Trophoblast cell (in vitro differentiated cells and primary cell): Measurements from ENCODE around the gene NDUFAF3.
A peak's percentile ranks its signal among the peaks of the same experiment; 100 is the strongest.

ENCODE experiments used
- DNase-seq, 2 donors: peaks; one replicate each; pipeline ENCODE4 v3.0.0-alpha.2; 2016
- H2AFZ ChIP-seq: 2 replicates; pipeline ENCODE4 v1.6.1; 2013; ENCODE audit warnings: low read length, moderate library complexity, mild to moderate bottlenecking; ENCODE audit not compliant: insufficient read depth, poor library complexity
- H2AK5ac ChIP-seq: 2 replicates; pipeline ENCODE4 v1.6.1; 2013; ENCODE audit warnings: mild to moderate bottlenecking, low read length
- H2BK120ac ChIP-seq: 2 replicates; pipeline ENCODE4 v1.6.1; 2013; ENCODE audit warnings: low read length, mild to moderate bottlenecking, moderate library complexity; ENCODE audit not compliant: insufficient read depth, poor library complexity
- H2BK12ac ChIP-seq: 2 replicates; pipeline ENCODE4 v1.6.1; 2013; ENCODE audit warnings: mild to moderate bottlenecking, low read length, moderate library complexity
- H2BK5ac ChIP-seq: 2 replicates; pipeline ENCODE4 v1.6.1; 2013; ENCODE audit warnings: low read length, low read depth, moderate library complexity, mild to moderate bottlenecking; ENCODE audit not compliant: poor library complexity
- H3K14ac ChIP-seq: 2 replicates; pipeline ENCODE4 v1.6.1; 2013; ENCODE audit warnings: mild to moderate bottlenecking, low read length
- H3K18ac ChIP-seq: 2 replicates; pipeline ENCODE4 v1.6.1; 2013; ENCODE audit warnings: mild to moderate bottlenecking, low read length
- H3K23ac ChIP-seq: 2 replicates; pipeline ENCODE4 v1.6.1; 2013; ENCODE audit warnings: low read length
- H3K27ac ChIP-seq: 2 replicates; pipeline ENCODE4 v1.5.1; 2013; ENCODE audit warnings: low read depth, mild to moderate bottlenecking, inconsistent platforms, low read length, moderate library complexity
- H3K27me3 ChIP-seq: 2 replicates; pipeline ENCODE4 v1.6.1; 2013; ENCODE audit warnings: inconsistent platforms, mild to moderate bottlenecking, low read length, moderate library complexity; ENCODE audit not compliant: insufficient read depth
- H3K36me3 ChIP-seq, 2 experiments: 1 replicate in 1 of 2; 2 replicates in 1 of 2; pipeline ENCODE4 v1.6.1; 2013; ENCODE audit warnings: low read length in 2 of 2, mild to moderate bottlenecking in 2 of 2, moderate library complexity in 1 of 2; ENCODE audit not compliant: insufficient read depth in 2 of 2, control insufficient read depth in 1 of 2
- H3K4ac ChIP-seq: 2 replicates; pipeline ENCODE4 v1.6.1; 2013; ENCODE audit warnings: low read depth, mild to moderate bottlenecking, low read length, moderate library complexity
- H3K4me1 ChIP-seq, 2 experiments: 1 replicate in 1 of 2; 2 replicates in 1 of 2; pipeline ENCODE4 v1.6.1; 2013; ENCODE audit warnings: low read length in 2 of 2, mild to moderate bottlenecking in 2 of 2, moderate library complexity in 1 of 2; ENCODE audit not compliant: insufficient read depth in 2 of 2, control insufficient read depth in 1 of 2
- H3K4me2 ChIP-seq: 2 replicates; pipeline ENCODE4 v1.6.1; 2013; ENCODE audit warnings: inconsistent platforms, mild to moderate bottlenecking, low read length, moderate library complexity
- H3K4me3 ChIP-seq: 2 replicates; pipeline ENCODE4 v1.5.1; 2013; ENCODE audit warnings: mild to moderate bottlenecking, low read depth, low read length, inconsistent platforms
- H3K79me1 ChIP-seq: one replicate; pipeline ENCODE4 v1.6.1; 2013; ENCODE audit warnings: low read length
- H3K79me2 ChIP-seq: 2 replicates; pipeline ENCODE4 v1.6.1; 2013; ENCODE audit warnings: low read length, mild to moderate bottlenecking; ENCODE audit not compliant: control insufficient read depth, insufficient read depth, poor library complexity
- H3K9ac ChIP-seq: 2 replicates; pipeline ENCODE4 v1.6.1; 2013; ENCODE audit warnings: mild to moderate bottlenecking, low read length
- H3K9me3 ChIP-seq: 2 replicates; pipeline ENCODE4 v1.6.1; 2013; ENCODE audit warnings: low read depth, mild to moderate bottlenecking, control low read depth, inconsistent platforms, low read length; ENCODE audit not compliant: insufficient read depth
- H4K12ac ChIP-seq: 2 replicates; pipeline ENCODE4 v1.6.1; 2013; ENCODE audit warnings: low read depth, mild to moderate bottlenecking, low read length, moderate library complexity
- H4K8ac ChIP-seq: 2 replicates; pipeline ENCODE4 v1.6.1; 2013; ENCODE audit warnings: low read depth, mild to moderate bottlenecking, low read length, moderate library complexity
- H4K91ac ChIP-seq: one replicate; pipeline ENCODE4 v1.6.1; 2013; ENCODE audit warnings: low read depth, mild to moderate bottlenecking, low read length, moderate library complexity
- WGBS: extraction: QIAGEN DNeasy Blood & Tissue Kit; methylation state at CpG from one replicate; pipeline ENCODE4 v1.1.7; 2013; ENCODE audit warnings: missing lambda C conversion rate; ENCODE audit not compliant: insufficient read length, insufficient coverage; ENCODE audit errors: extremely low coverage; 5-methylcytosine and 5-hydroxymethylcytosine counted together

NDUFAF3 gene

GRCh38 chr3:49012441-49013017 lies 9.4 kb upstream of the NDUFAF3 start:
- no peak overlapping the region for H4K8ac ChIP-seq
- no peak overlapping the region for H3K14ac ChIP-seq
- no peak overlapping the region for H2BK5ac ChIP-seq
- H3K27ac ChIP-seq: no peak overlapping the region
- H3K23ac ChIP-seq: no peak overlapping the region
- peaks cover 6 to 13% of the 10 kb centered on the region in 2 experiments for H3K4me1 ChIP-seq
- peaks cover 2% of the 10 kb centered on the region for H3K9me3 ChIP-seq
- no peak overlapping the region for H3K4me3 ChIP-seq
- H3K4me2 ChIP-seq: no peak overlapping the region
- no peak overlapping the region for H2AFZ ChIP-seq
- H3K27me3 ChIP-seq: no peaks in the 10 kb centered on the region
- DNase-seq: no peak
- H3K18ac ChIP-seq: no peak overlapping the region
- H4K91ac ChIP-seq: no peak overlapping the region
- peak overlapping the region; percentile 42 for H3K4ac ChIP-seq
- no peak overlapping the region for H2AK5ac ChIP-seq
- peaks cover 57 to 60% of the 10 kb centered on the region in 2 experiments for H3K36me3 ChIP-seq
- no peak overlapping the region for H4K12ac ChIP-seq
- H3K79me1 ChIP-seq: peaks cover 1% of the 10 kb centered on the region
- H3K9ac ChIP-seq: no peak overlapping the region
- H3K79me2 ChIP-seq: peaks cover 6% of the 10 kb centered on the region
- no CpG with 5 or more reads among the region's 17 CpGs for WGBS
- H2BK120ac ChIP-seq: no peak overlapping the region
- no peak overlapping the region for H2BK12ac ChIP-seq

- Histone ChIP-seq H2BK120ac (no peak overlapping the region), H3K9me3 (peaks cover 2% of the 10 kb centered on the region), H3K18ac (no peak overlapping the region), H3K14ac (no peak overlapping the region), H2BK12ac (no peak overlapping the region), H3K27ac (no peak overlapping the region), H2AFZ (no peak overlapping the region), H3K27me3 (no peaks in the 10 kb centered on the region), H2BK5ac (no peak overlapping the region), H2AK5ac (no peak overlapping the region), H3K9ac (no peak overlapping the region), H3K23ac (no peak overlapping the region), H3K79me2 (peaks cover 5% of the 10 kb centered on the region), H4K8ac (no peak overlapping the region), H3K36me3 (peaks cover 57 to 60% of the 10 kb centered on the region in 2 experiments), H3K79me1 (peaks cover 6% of the 10 kb centered on the region), H3K4me1 (peaks cover 6 to 11% of the 10 kb centered on the region in 2 experiments), H4K12ac (no peak overlapping the region), H4K91ac (no peak overlapping the region), H3K4me2 (no peak overlapping the region), H3K4ac (no peak overlapping the region), H3K4me3 (no peak overlapping the region)
- no CpG with 5 or more reads among the region's 19 CpGs for WGBS
- no peak for DNase-seq
Observed at GRCh38 chr3:49013113-49013737, 8.7 kb upstream of the NDUFAF3 start.

- H3K4me2 ChIP-seq: no peak overlapping the region
- peaks cover 57 to 60% of the 10 kb centered on the region in 2 experiments for H3K36me3 ChIP-seq
- H3K4me3 ChIP-seq: no peak overlapping the region
- WGBS: no CpG with 5 or more reads among the region's 24 CpGs
- H4K12ac ChIP-seq: no peak overlapping the region
- H3K79me2 ChIP-seq: peaks cover 2% of the 10 kb centered on the region
- no peak overlapping the region for H2BK120ac ChIP-seq
- H3K18ac ChIP-seq: no peak overlapping the region
- H3K9me3 ChIP-seq: peaks cover 2% of the 10 kb centered on the region
- H3K4me1 ChIP-seq: peaks cover 3 to 8% of the 10 kb centered on the region in 2 experiments
- H3K79me1 ChIP-seq: peaks cover 8% of the 10 kb centered on the region
- H3K27ac ChIP-seq: no peak overlapping the region
- H3K27me3 ChIP-seq: no peaks in the 10 kb centered on the region
- no peak overlapping the region for H4K91ac ChIP-seq
- no peak overlapping the region for H2BK5ac ChIP-seq
- no peak overlapping the region for H2BK12ac ChIP-seq
- H3K14ac ChIP-seq: no peak overlapping the region
- no peak overlapping the region for H3K9ac ChIP-seq
- H2AFZ ChIP-seq: no peak overlapping the region
- no peak overlapping the region for H3K23ac ChIP-seq
- DNase-seq: peak; percentile 83 to 88
- no peak overlapping the region for H3K4ac ChIP-seq
- H4K8ac ChIP-seq: no peak overlapping the region
- H2AK5ac ChIP-seq: no peak overlapping the region
Observed at GRCh38 chr3:49013738-49014660, 7.9 kb upstream of the NDUFAF3 start.

- H3K4me3 ChIP-seq: no peak overlapping the region
- WGBS: no CpG with 5 or more reads among the region's 8 CpGs
- no peak for DNase-seq
- no peak overlapping the region for H4K91ac ChIP-seq
- H3K79me2 ChIP-seq: peaks cover 2% of the 10 kb centered on the region
- no peak overlapping the region for H3K4me2 ChIP-seq
- no peak overlapping the region for H3K23ac ChIP-seq
- no peak overlapping the region for H3K18ac ChIP-seq
- no peak overlapping the region for H3K9ac ChIP-seq
- peaks cover 8% of the 10 kb centered on the region for H3K79me1 ChIP-seq
- H3K27ac ChIP-seq: no peak overlapping the region
- no peaks in the 10 kb centered on the region for H3K27me3 ChIP-seq
- H2AFZ ChIP-seq: no peak overlapping the region
- no peak overlapping the region for H3K4ac ChIP-seq
- peaks cover 2% of the 10 kb centered on the region for H3K9me3 ChIP-seq
- H3K4me1 ChIP-seq: peaks cover 3 to 10% of the 10 kb centered on the region in 2 experiments
- H3K36me3 ChIP-seq: peaks cover 57 to 60% of the 10 kb centered on the region in 2 experiments
- no peak overlapping the region for H2BK120ac ChIP-seq
- H4K12ac ChIP-seq: no peak overlapping the region
- no peak overlapping the region for H2BK5ac ChIP-seq
- no peak overlapping the region for H2BK12ac ChIP-seq
- H3K14ac ChIP-seq: no peak overlapping the region
- H4K8ac ChIP-seq: no peak overlapping the region
- H2AK5ac ChIP-seq: no peak overlapping the region
Observed at GRCh38 chr3:49015072-49015471, 6.8 kb upstream of the NDUFAF3 start.
